ENCODE data around the gene SNX33. TPM values are rescaled to one million over a fixed set of nuclear protein-coding genes. Genes with fewer than 3 reads are reported as not detected.

SNX33 gene
- total RNA-seq, 1 donor from 2014 or later, result 25.6 TPM

GRCh38 chr15:75648156-75649000, 666 bp downstream of the SNX33 start:
- Histone ChIP-seq H2AFZ (ENCODE audit: low read depth, low read length) (peak overlapping the region; percentile 78), H3K27ac (ENCODE audit: low read depth, low read length) (peak overlapping the region; percentile 94), H3K4me2 (ENCODE audit: low read length) (peak overlapping the region; percentile 96), H3K9ac (ENCODE audit: low read length) (peak overlapping the region; percentile 98), H3K4me3 (ENCODE audit: insufficient read depth, low read depth, low read length) (peak overlapping the region; percentile 92), H3K9me3 (ENCODE audit: insufficient read depth, low read depth, low read length) (no peaks in the 10 kb centered on the region), H3K4me1 (ENCODE audit: insufficient read depth, low read length) (peaks cover 56% of the 10 kb centered on the region), H3K36me3 (ENCODE audit: insufficient read depth, low read length) (no peaks in the 10 kb centered on the region), H3K79me2 (ENCODE audit: insufficient read depth, low read length) (peaks cover 67% of the 10 kb centered on the region), H4K20me1 (ENCODE audit: insufficient read depth, low read length) (peaks cover 48% of the 10 kb centered on the region), H3K27me3 (ENCODE audit: insufficient read depth, low read length) (no peaks in the 10 kb centered on the region)
- Mint-ChIP-seq H3K27ac (ENCODE audit: unreplicated experiment) (peak overlapping the region; percentile 89), H3K27me3 (ENCODE audit: low read depth, unreplicated experiment) (no peaks in the 10 kb centered on the region), H3K4me3 (ENCODE audit: unreplicated experiment) (peak overlapping the region; percentile 93), H3K4me1 (ENCODE audit: low read depth, unreplicated experiment) (peaks cover 53% of the 10 kb centered on the region), H3K36me3 (ENCODE audit: low read depth, unreplicated experiment) (peaks cover 21% of the 10 kb centered on the region), H3K9me3 (ENCODE audit: unreplicated experiment) (no peaks in the 10 kb centered on the region)
- no peak for FAIRE-seq
- TF ChIP-seq CTCF (IDR thresholded peaks at IDR 0.05; ENCODE audit: insufficient read depth, low read depth, low read length) (no peak), EZH2 (IDR thresholded peaks at IDR 0.05; ENCODE audit: insufficient read depth, low read length) (no peak)
- peak; percentile 16 for DNase-seq (ENCODE audit: low read depth)

- Histone ChIP-seq H3K4me3 (ENCODE audit: insufficient read depth, low read depth, low read length) (peak overlapping the region; percentile 92), H3K9me3 (ENCODE audit: insufficient read depth, low read depth, low read length) (no peaks in the 10 kb centered on the region), H3K36me3 (ENCODE audit: insufficient read depth, low read length) (no peaks in the 10 kb centered on the region), H3K27me3 (ENCODE audit: insufficient read depth, low read length) (no peaks in the 10 kb centered on the region), H3K4me1 (ENCODE audit: insufficient read depth, low read length) (peaks cover 55% of the 10 kb centered on the region), H3K9ac (ENCODE audit: low read length) (peak overlapping the region; percentile 98), H3K4me2 (ENCODE audit: low read length) (peak overlapping the region; percentile 96), H3K79me2 (ENCODE audit: insufficient read depth, low read length) (peaks cover 74% of the 10 kb centered on the region), H2AFZ (ENCODE audit: low read depth, low read length) (no peak overlapping the region), H3K27ac (ENCODE audit: low read depth, low read length) (peak overlapping the region; percentile 94), H4K20me1 (ENCODE audit: insufficient read depth, low read length) (peaks cover 55% of the 10 kb centered on the region)
- peaks cover 22% of the 10 kb centered on the region for H3K36me3 Mint-ChIP-seq (ENCODE audit: low read depth, unreplicated experiment)
- H3K4me1 Mint-ChIP-seq (ENCODE audit: low read depth, unreplicated experiment), result peaks cover 57% of the 10 kb centered on the region
- DNase-seq (ENCODE audit: low read depth) (no peak), FAIRE-seq (no peak)
- TF ChIP-seq CTCF (IDR thresholded peaks at IDR 0.05; ENCODE audit: insufficient read depth, low read depth, low read length) (no peak), EZH2 (IDR thresholded peaks at IDR 0.05; ENCODE audit: insufficient read depth, low read length) (no peak)
- no peaks in the 10 kb centered on the region for H3K9me3 Mint-ChIP-seq (ENCODE audit: unreplicated experiment)
- peak overlapping the region; percentile 93 for H3K4me3 Mint-ChIP-seq (ENCODE audit: unreplicated experiment)
- H3K27me3 Mint-ChIP-seq (ENCODE audit: low read depth, unreplicated experiment), result no peaks in the 10 kb centered on the region
- peak overlapping the region; percentile 10 for H3K27ac Mint-ChIP-seq (ENCODE audit: unreplicated experiment)
These were observed 1.5 kb downstream of the SNX33 start for GRCh38 chr15:75649045-75649761.

Data from astrocyte (in vitro differentiated cells and primary cell).